DMS114 treated with DMSO at 0.1 percent for 48 hours (cell line): ENCODE data around the gene BTG2.

ENCODE experiments used
- DNase-seq: peaks from one replicate; lab custom pipeline; 2025; ENCODE audit not compliant: unreplicated experiment; lab: John Stamatoyannopoulos, UW

The BTG2 gene

GRCh38 chr1:203276408-203276807 lies 28.9 kb upstream of the BTG2 start:
- no peak for DNase-seq

GRCh38 chr1:203276916-203277545 lies 28.3 kb upstream of the BTG2 start:
- no peak for DNase-seq

- no peak for DNase-seq
Observed at GRCh38 chr1:203278082-203278884, 27.0 kb upstream of the BTG2 start.

- no peak for DNase-seq
Observed at GRCh38 chr1:203278885-203279406, 26.4 kb upstream of the BTG2 start.

GRCh38 chr1:203280061-203280460 lies 25.3 kb upstream of the BTG2 start:
- DNase-seq: no peak

- DNase-seq: no peak
Observed at GRCh38 chr1:203281033-203281432, 24.3 kb upstream of the BTG2 start.

GRCh38 chr1:203281851-203282661 lies 23.3 kb upstream of the BTG2 start:
- no peak for DNase-seq

GRCh38 chr1:203282720-203283542 lies 22.4 kb upstream of the BTG2 start:
- DNase-seq: no peak

GRCh38 chr1:203283597-203283996 lies 21.7 kb upstream of the BTG2 start:
- no peak for DNase-seq

GRCh38 chr1:203284411-203285123 lies 20.8 kb upstream of the BTG2 start:
- DNase-seq: no peak

GRCh38 chr1:203286161-203286984 lies 18.9 kb upstream of the BTG2 start:
- DNase-seq: no peak

GRCh38 chr1:203287109-203287893 lies 18.0 kb upstream of the BTG2 start:
- no peak for DNase-seq

- DNase-seq: no peak
Observed at GRCh38 chr1:203287898-203288297, 17.4 kb upstream of the BTG2 start.

GRCh38 chr1:203288400-203288799 lies 16.9 kb upstream of the BTG2 start:
- DNase-seq: no peak

- no peak for DNase-seq
Observed at GRCh38 chr1:203289281-203289981, 15.9 kb upstream of the BTG2 start.

- no peak for DNase-seq
Observed at GRCh38 chr1:203289982-203290260, 15.4 kb upstream of the BTG2 start.

GRCh38 chr1:203290261-203291089 lies 14.8 kb upstream of the BTG2 start:
- DNase-seq: no peak
